Measurements from ENCODE around the gene RPA3. TPM values are rescaled to one million over a fixed set of nuclear protein-coding genes. Genes with fewer than 3 reads are reported as not detected.
"Not testable (repeated sequence)": the region's sequence is repeated elsewhere in the genome, so short reads cannot be mapped to it uniquely, and the experiment has no call there.

RPA3 gene
- polyA plus RNA-seq, 1 donor: 30.5 TPM

GRCh38 chr7:7664291-7664690 lies 54.1 kb downstream of the RPA3 start:
- Histone ChIP-seq H3K36me3 (ENCODE audit: control insufficient read depth, insufficient read depth, low read length) (peaks cover 2% of the 10 kb centered on the region), H3K4me1 (ENCODE audit: control insufficient read depth, insufficient read depth, low read length) (no peaks in the 10 kb centered on the region), H3K27ac (ENCODE audit: low read length) (no peak overlapping the region), H3K4me3 (ENCODE audit: low read length) (no peak overlapping the region), H3K9me3 (ENCODE audit: control insufficient read depth, low read depth, low read length) (no peaks in the 10 kb centered on the region), H3K27me3 (ENCODE audit: control insufficient read depth, insufficient read depth, low read length) (no peaks in the 10 kb centered on the region)
- WGBS (ENCODE audit: insufficient coverage, low lambda C conversion rate): 63% methylated on average over 2 of the region's 3 CpGs
- no peak for DNase-seq

DNA sequence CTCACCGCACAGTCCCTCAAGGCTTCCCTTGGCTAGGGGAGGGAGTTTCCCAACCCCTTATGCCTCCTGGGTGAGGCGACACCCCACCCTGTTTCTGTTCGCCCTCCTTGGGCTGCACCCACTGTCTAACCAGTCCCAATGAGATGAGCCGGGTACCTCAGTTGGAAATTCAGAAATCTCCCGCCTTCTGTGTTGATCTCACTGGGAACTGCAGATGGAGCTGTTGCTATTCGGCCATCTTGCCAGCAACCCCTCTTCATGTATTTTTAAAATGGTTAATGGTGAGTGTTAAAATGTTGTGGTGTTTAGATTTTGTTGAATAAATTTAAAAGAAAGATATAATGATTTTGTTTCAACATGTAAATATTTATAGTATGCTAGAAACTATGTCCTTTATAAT lies 55.9 kb downstream of the RPA3 start:
- Histone ChIP-seq H3K4me3 (ENCODE audit: low read length) (no peak overlapping the region), H3K4me1 (ENCODE audit: control insufficient read depth, insufficient read depth, low read length) (no peaks in the 10 kb centered on the region), H3K9me3 (ENCODE audit: control insufficient read depth, low read depth, low read length) (no peaks in the 10 kb centered on the region), H3K36me3 (ENCODE audit: control insufficient read depth, insufficient read depth, low read length) (no peaks in the 10 kb centered on the region), H3K27me3 (ENCODE audit: control insufficient read depth, insufficient read depth, low read length) (no peaks in the 10 kb centered on the region), H3K27ac (ENCODE audit: low read length) (no peak overlapping the region)
- DNase-seq: no peak
- no CpG with 5 or more reads among the region's 6 CpGs for WGBS (ENCODE audit: insufficient coverage, low lambda C conversion rate)

- no CpG with 5 or more reads among the region's 3 CpGs for WGBS (ENCODE audit: insufficient coverage, low lambda C conversion rate)
- not testable (repeated sequence) for H3K27ac ChIP-seq (ENCODE audit: low read length); H3K4me1 ChIP-seq (ENCODE audit: control insufficient read depth, insufficient read depth, low read length); H3K36me3 ChIP-seq (ENCODE audit: control insufficient read depth, insufficient read depth, low read length); H3K9me3 ChIP-seq (ENCODE audit: control insufficient read depth, low read depth, low read length); DNase-seq; H3K27me3 ChIP-seq (ENCODE audit: control insufficient read depth, insufficient read depth, low read length); H3K4me3 ChIP-seq (ENCODE audit: low read length)
Observed at GRCh38 chr7:7656459-7656858, 61.9 kb downstream of the RPA3 start.

DNA sequence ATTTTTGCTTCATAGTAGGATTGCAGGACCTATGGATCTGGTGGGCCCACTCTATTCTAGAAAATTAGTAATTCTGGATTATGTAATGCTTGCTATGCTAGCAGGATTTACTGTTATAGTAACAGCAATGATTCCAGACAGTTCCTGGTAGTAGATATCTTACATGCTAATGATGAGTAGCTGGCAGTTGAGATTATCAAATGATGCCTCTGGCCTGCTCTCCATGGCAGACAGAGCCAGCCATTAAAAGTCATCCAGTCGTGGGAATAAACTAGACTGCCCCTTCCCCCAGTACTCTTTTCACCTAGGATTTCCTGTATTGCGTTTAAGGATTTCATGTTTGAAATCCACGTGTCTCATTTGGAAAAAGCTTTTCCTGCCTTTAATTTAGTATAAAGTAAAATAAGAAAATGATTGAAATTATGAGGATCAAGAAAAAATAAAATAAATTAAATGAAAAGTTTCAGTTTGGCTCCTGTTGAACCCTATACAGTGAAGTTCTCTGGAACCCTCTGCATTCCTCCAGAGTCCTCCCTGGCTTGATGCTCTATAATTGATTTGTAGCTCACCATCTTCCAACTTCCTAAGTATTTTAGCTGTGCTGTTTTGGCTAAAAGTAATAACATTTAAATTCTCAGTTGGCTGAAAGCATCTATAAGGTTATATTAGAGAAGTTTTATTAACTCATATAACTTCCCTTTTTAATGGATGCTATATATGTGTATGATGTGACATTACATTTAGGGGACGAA lies 63.3 kb downstream of the RPA3 start:
- DNase-seq: no peak
- Histone ChIP-seq H3K9me3 (ENCODE audit: control insufficient read depth, low read depth, low read length) (no peaks in the 10 kb centered on the region), H3K27me3 (ENCODE audit: control insufficient read depth, insufficient read depth, low read length) (no peaks in the 10 kb centered on the region), H3K27ac (ENCODE audit: low read length) (no peak overlapping the region), H3K4me3 (ENCODE audit: low read length) (no peak overlapping the region), H3K4me1 (ENCODE audit: control insufficient read depth, insufficient read depth, low read length) (no peaks in the 10 kb centered on the region), H3K36me3 (ENCODE audit: control insufficient read depth, insufficient read depth, low read length) (no peaks in the 10 kb centered on the region)
- WGBS (ENCODE audit: insufficient coverage, low lambda C conversion rate): 90% methylated on average over 4 of the region's 4 CpGs

DNA sequence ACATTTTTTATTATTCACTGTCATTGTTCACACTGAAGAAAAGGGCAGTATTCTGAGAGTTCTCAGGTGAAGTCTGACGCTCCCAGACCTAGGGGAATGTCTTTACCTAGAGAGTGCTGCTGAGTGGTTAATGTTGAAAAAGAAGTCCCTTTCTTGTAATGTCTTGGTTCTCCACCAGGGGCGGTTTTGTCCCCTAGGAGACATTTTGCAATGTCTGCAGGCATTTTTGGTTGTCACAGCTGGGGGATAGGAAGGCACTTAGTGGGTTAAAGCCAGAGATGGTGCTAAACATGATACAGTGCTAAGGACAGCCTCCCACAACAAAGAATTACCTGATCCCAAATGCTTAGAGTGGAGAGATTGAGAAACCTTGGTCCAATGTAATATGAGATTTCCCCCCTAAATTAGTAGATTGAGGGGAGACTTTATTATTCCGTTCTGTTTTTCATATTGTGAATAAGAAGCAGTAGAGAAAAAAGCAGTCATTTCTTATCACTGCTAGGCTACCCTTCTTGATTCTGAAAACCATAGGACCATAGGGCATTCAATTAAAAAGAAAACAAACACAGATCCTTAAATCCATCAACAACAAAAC lies 64.7 kb downstream of the RPA3 start:
- H3K36me3 ChIP-seq (ENCODE audit: control insufficient read depth, insufficient read depth, low read length): no peaks in the 10 kb centered on the region
- H3K27ac ChIP-seq (ENCODE audit: low read length): no peak overlapping the region
- no peak for DNase-seq
- no peaks in the 10 kb centered on the region for H3K9me3 ChIP-seq (ENCODE audit: control insufficient read depth, low read depth, low read length)
- H3K4me1 ChIP-seq (ENCODE audit: control insufficient read depth, insufficient read depth, low read length): no peaks in the 10 kb centered on the region
- H3K27me3 ChIP-seq (ENCODE audit: control insufficient read depth, insufficient read depth, low read length): no peaks in the 10 kb centered on the region
- H3K4me3 ChIP-seq (ENCODE audit: low read length): no peak overlapping the region
- WGBS (ENCODE audit: insufficient coverage, low lambda C conversion rate): no CpG with 5 or more reads among the region's 3 CpGs

DNA sequence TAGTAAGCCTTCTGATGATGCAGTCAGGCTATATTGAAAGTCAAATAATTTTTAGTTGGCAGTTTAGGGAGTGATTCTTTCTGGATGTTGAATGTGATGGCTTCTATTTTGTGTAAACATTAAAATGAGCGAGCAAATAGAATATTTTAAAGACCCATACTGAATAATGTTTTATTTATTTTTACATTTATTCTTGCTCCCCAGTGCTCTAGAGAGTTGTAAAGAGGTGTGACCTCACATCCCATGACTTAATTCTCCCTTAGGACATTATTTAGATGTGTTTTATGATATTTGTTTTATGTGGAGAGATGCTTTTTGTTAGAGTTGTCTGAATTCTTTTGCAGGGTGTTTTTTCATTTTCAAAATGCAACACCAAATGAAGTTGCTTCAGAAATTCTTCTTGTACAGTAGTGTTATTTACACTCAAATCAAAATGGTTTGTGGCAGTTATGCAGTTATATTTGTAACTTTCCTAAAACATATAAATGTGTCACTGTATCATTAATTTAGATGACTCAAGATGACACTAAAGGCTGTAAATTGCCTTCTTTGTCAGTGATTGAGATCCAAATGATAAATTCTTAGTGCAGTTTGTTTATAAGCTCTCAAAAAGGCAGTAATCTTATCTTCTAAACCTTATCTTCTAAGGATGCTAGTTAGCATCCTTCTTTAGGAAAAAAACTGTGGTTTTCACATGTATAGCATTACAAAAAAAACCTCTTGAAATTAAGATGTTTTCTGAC lies 65.4 kb downstream of the RPA3 start:
- Histone ChIP-seq H3K4me1 (ENCODE audit: control insufficient read depth, insufficient read depth, low read length) (no peaks in the 10 kb centered on the region), H3K36me3 (ENCODE audit: control insufficient read depth, insufficient read depth, low read length) (no peaks in the 10 kb centered on the region), H3K27ac (ENCODE audit: low read length) (no peak overlapping the region), H3K9me3 (ENCODE audit: control insufficient read depth, low read depth, low read length) (no peaks in the 10 kb centered on the region), H3K27me3 (ENCODE audit: control insufficient read depth, insufficient read depth, low read length) (no peaks in the 10 kb centered on the region), H3K4me3 (ENCODE audit: low read length) (no peak overlapping the region)
- no CpG with 5 or more reads among the region's 1 CpG for WGBS (ENCODE audit: insufficient coverage, low lambda C conversion rate)
- DNase-seq: no peak

DNA sequence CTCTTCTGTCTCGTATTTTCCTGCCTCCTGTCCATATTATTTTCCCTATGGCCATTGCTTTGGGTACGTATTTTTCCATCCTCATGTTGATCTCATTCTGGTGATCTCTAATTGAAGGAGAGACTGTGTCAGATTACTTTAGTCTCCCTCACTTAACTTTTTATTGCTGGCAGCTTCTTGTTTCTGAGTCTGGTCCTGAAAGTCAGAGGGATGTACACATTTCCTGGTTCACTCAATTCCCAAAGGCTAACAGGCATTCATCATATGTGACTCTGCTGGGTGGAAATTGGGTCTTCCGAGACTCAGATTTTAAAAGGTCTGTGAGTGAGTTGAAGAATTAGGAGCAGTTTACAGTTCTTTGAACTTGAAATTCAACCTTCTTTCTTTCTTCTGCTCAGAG lies 66.9 kb downstream of the RPA3 start:
- Histone ChIP-seq H3K4me1 (ENCODE audit: control insufficient read depth, insufficient read depth, low read length) (no peaks in the 10 kb centered on the region), H3K27ac (ENCODE audit: low read length) (no peak overlapping the region), H3K27me3 (ENCODE audit: control insufficient read depth, insufficient read depth, low read length) (no peaks in the 10 kb centered on the region), H3K4me3 (ENCODE audit: low read length) (no peak overlapping the region), H3K9me3 (ENCODE audit: control insufficient read depth, low read depth, low read length) (no peaks in the 10 kb centered on the region), H3K36me3 (ENCODE audit: control insufficient read depth, insufficient read depth, low read length) (no peaks in the 10 kb centered on the region)
- DNase-seq: no peak
- 83% methylated on average over 1 of the region's 3 CpGs for WGBS (ENCODE audit: insufficient coverage, low lambda C conversion rate)

- 57% methylated on average over 1 of the region's 2 CpGs for WGBS (ENCODE audit: insufficient coverage, low lambda C conversion rate)
Observed at GRCh38 chr7:7650682-7651206, 67.7 kb downstream of the RPA3 start.

DNA sequence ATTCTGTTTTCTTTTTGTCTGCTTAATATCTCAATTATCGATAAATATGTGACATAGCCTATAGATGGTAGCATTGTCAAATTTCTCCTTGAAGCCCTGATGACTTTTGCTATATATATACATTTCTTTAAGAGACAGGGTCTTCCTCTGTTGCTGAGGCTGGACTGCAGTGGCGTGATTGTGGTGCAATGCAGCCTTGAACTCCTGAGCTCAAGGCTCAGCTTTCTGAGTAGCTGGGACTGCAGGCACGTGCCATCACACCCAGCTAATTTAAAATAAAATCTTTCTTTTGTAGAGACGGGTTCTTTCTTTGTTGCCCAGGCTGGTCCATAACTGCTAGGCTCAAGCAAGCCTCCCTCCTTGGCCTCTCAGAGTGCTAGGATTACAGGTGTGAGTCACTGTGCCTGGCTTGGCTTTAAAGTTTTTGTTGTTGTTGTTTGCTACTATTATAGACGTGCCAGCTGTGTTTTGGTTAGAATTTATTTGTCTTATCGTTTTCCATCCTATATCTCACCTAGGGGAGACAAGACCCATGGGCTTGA lies 70.8 kb downstream of the RPA3 start:
- H3K4me1 ChIP-seq (ENCODE audit: control insufficient read depth, insufficient read depth, low read length): no peaks in the 10 kb centered on the region
- peaks cover 3% of the 10 kb centered on the region for H3K9me3 ChIP-seq (ENCODE audit: control insufficient read depth, low read depth, low read length)
- no peak for DNase-seq
- WGBS (ENCODE audit: insufficient coverage, low lambda C conversion rate): 100% methylated on average over 1 of the region's 6 CpGs
- H3K27me3 ChIP-seq (ENCODE audit: control insufficient read depth, insufficient read depth, low read length): no peaks in the 10 kb centered on the region
- H3K36me3 ChIP-seq (ENCODE audit: control insufficient read depth, insufficient read depth, low read length): peaks cover 2% of the 10 kb centered on the region
- H3K4me3 ChIP-seq (ENCODE audit: low read length): no peak overlapping the region
- H3K27ac ChIP-seq (ENCODE audit: low read length): no peak overlapping the region

More at GRCh38 chr7:7650682-7651206, 67.7 kb downstream of the RPA3 start:
- Histone ChIP-seq H3K27ac (ENCODE audit: low read length) (no peak overlapping the region), H3K9me3 (ENCODE audit: control insufficient read depth, low read depth, low read length) (peaks cover 2% of the 10 kb centered on the region), H3K36me3 (ENCODE audit: control insufficient read depth, insufficient read depth, low read length) (peaks cover 2% of the 10 kb centered on the region), H3K4me1 (ENCODE audit: control insufficient read depth, insufficient read depth, low read length) (no peaks in the 10 kb centered on the region), H3K27me3 (ENCODE audit: control insufficient read depth, insufficient read depth, low read length) (no peaks in the 10 kb centered on the region), H3K4me3 (ENCODE audit: low read length) (no peak overlapping the region)
- DNase-seq: no peak

DNA sequence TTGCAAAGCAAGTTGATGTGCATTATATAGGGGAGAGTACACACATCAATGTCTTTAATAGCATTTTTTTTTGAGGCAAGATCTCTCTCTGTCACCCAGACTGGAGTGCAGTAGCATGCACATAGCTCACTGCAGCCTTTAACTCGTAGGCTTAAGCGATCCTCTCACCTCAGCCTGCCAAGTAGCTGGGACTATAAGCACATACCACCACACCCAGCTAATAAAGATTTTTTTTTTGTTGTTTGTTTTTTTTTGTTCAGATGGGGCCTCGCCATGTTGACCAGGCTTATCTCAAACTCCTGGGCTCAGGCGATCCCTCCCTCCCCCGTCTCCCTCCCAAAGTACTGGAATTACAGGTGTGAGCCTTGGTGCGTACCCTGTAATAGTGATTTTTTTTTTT lies 76.3 kb downstream of the RPA3 start:
- Histone ChIP-seq H3K27ac (ENCODE audit: low read length) (peak overlapping the region; percentile 19), H3K9me3 (ENCODE audit: control insufficient read depth, low read depth, low read length) (peaks cover 3% of the 10 kb centered on the region), H3K36me3 (ENCODE audit: control insufficient read depth, insufficient read depth, low read length) (peaks cover 2% of the 10 kb centered on the region), H3K4me1 (ENCODE audit: control insufficient read depth, insufficient read depth, low read length) (peaks cover 6% of the 10 kb centered on the region), H3K4me3 (ENCODE audit: low read length) (peak overlapping the region; percentile 81), H3K27me3 (ENCODE audit: control insufficient read depth, insufficient read depth, low read length) (no peaks in the 10 kb centered on the region)
- 41% methylated on average over 4 of the region's 6 CpGs for WGBS (ENCODE audit: insufficient coverage, low lambda C conversion rate)
- DNase-seq: peak; percentile 30 to 68

Data from large intestine (tissue), 3 donors.